Activated T-cell treated with anti-CD3 and anti-CD28 coated beads, Interleukin-2, amount 50 U/mL, for 4 hours (primary cell): Measurements from ENCODE around the gene PIK3CD. TPM values are rescaled to one million over a fixed set of nuclear protein-coding genes. Genes with fewer than 3 reads are reported as not detected.
A peak's percentile ranks its signal among the peaks of the same experiment; 100 is the strongest.
"Not testable (repeated sequence)": the region's sequence is repeated elsewhere in the genome, so short reads cannot be mapped to it uniquely, and the experiment has no call there.

Experiments used
- ATAC-seq, 2 donors: fragments of 200-7000 bp; cut with Tn5 transposase; one replicate each; pipeline ENCODE4 v1.10.0; 2021
- DNase-seq: peaks from one replicate; pipeline ENCODE4 v3.0.0-alpha.2; 2020
- H3K27me3 Mint-ChIP-seq: one replicate; pipeline ENCODE4 v1.8.0; 2021; ENCODE audit warnings: low read depth, mixed read lengths
- H3K36me3 Mint-ChIP-seq: one replicate; pipeline ENCODE4 v1.8.0; 2022; ENCODE audit warnings: mixed read lengths; ENCODE audit not compliant: insufficient read depth
- H3K4me1 Mint-ChIP-seq: one replicate; pipeline ENCODE4 v1.8.0; 2021; ENCODE audit warnings: low read depth, mixed read lengths
- H3K4me3 Mint-ChIP-seq: one replicate; pipeline ENCODE4 v1.8.0; 2021; ENCODE audit warnings: mild to moderate bottlenecking, moderate library complexity, mixed read lengths
- H3K9me3 Mint-ChIP-seq: one replicate; pipeline ENCODE4 v1.8.0; 2021; ENCODE audit warnings: mixed read lengths
- total RNA-seq, 3 donors: library from RNA; stranded (reverse); gene quantifications; one replicate each; pipeline ENCODE4 v1.2.1, GENCODE V29; 2021

The PIK3CD gene
- total RNA-seq, 3 donors from 2014 or later = 97.6 to 123 (median 99.2) TPM

DNA sequence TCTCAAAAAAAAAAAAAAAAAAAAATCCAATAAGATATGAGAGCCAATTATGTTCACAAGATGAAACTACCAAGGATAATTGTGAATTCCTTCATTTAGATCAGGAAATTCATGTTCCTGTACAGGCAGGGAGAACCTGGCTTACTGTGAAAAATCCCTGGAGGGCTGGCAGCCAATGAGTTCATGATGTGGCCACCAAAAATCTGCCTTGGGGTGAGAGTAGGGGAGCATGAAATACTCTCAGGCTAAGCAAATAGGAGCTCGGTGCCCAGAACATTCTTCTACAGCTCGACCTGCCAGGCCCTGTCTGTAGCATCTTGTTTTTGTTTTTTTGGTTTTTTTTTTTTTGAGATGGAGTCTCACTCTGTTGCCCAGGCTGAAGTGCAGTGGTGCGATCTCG lies 50.1 kb downstream of the PIK3CD start:
- peaks cover 62% of the 10 kb centered on the region for H3K4me1 Mint-ChIP-seq
- no peak for ATAC-seq
- H3K36me3 Mint-ChIP-seq = peaks cover 19% of the 10 kb centered on the region

DNA sequence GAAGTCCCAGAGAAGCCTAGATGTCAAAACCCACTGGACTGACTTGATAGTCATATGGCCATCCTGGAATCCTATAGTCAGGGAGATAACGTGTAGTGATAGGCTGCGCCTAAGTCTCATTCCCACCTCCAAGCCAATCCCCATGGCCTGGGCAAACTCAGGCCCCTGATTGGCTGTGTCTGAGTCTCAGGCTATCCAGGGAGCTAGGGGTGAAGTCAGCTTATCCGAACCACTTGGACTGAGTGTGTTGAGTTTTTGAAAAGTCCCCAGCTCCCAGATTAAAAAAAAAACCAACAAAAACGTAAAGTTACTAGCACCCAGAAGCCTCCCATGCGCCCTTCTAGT lies 51.6 kb downstream of the PIK3CD start:
- Mint-ChIP-seq H3K27me3 (no peaks in the 10 kb centered on the region), H3K36me3 (peaks cover 19% of the 10 kb centered on the region), H3K9me3 (no peaks in the 10 kb centered on the region), H3K4me3 (no peak overlapping the region), H3K4me1 (peaks cover 60% of the 10 kb centered on the region)
- no peak for ATAC-seq
- no peak for DNase-seq

More for the DNA sequence above, 50.1 kb downstream of the PIK3CD start:
- no peak for DNase-seq
- H3K4me3 Mint-ChIP-seq = no peak overlapping the region
- H3K27me3 Mint-ChIP-seq = no peaks in the 10 kb centered on the region
- H3K9me3 Mint-ChIP-seq = no peaks in the 10 kb centered on the region

DNA sequence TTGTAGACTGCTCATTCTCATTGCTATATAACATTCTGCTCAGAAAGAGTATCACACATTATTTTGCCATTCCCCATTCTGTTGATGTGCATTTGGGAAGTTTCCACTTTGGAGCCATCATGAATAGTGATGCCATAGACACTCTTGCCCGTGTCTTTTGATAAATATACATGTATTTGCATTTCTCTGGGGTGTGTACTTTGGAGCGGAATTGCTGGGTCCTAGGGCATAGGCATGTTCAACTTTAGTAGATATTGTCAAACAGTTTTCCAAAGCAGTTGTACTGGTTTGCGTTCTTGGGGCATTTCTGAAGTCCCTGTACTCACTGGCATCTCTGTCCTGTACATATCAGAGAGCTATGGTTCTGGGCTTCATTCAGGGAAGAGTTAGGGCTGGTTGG lies 52.1 kb downstream of the PIK3CD start:
- no peak for ATAC-seq
- no peak overlapping the region for H3K4me3 Mint-ChIP-seq
- H3K27me3 Mint-ChIP-seq = no peaks in the 10 kb centered on the region
- DNase-seq = no peak
- no peaks in the 10 kb centered on the region for H3K9me3 Mint-ChIP-seq
- peaks cover 19% of the 10 kb centered on the region for H3K36me3 Mint-ChIP-seq
- peaks cover 56% of the 10 kb centered on the region for H3K4me1 Mint-ChIP-seq

DNA sequence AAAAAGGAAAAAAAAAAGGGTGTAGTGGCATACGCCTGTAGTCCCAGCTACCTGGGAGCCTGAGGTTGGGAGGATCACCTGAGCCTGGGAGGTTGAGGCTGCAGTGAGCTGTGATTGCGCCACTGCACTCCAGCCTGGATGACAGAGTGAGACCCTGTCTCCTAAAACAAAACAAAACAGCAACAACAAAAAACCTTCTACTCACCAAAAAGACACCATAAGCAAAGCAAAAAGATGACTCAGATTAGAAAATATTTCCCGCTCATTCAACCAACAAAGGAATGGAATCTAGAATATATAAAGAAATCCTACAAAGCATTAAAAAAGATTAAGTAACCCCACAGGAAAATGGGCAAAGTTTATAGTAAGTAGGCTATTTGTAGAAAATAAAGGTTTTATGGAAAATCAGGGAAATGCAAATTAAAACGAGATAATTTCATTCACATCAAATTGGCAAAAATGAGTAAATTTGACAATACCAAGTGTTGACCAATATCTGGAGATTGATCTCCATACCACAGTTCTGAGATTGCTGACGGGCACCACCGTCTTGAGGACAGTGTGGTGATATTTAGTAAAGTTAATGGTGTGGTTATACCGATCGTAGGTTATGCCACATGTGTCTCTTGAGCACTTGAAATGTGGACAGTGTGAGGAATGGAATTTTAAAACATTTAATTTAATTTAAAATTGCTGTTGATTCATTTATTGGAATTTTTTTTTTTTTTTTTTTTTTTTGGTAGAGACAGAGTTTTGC lies 54.0 kb downstream of the PIK3CD start:
- H3K27me3 Mint-ChIP-seq = no peaks in the 10 kb centered on the region
- H3K36me3 Mint-ChIP-seq = peaks cover 21% of the 10 kb centered on the region
- H3K4me3 Mint-ChIP-seq = no peak overlapping the region
- ATAC-seq = no peak
- DNase-seq = no peak
- peaks cover 53% of the 10 kb centered on the region for H3K4me1 Mint-ChIP-seq
- no peaks in the 10 kb centered on the region for H3K9me3 Mint-ChIP-seq

DNA sequence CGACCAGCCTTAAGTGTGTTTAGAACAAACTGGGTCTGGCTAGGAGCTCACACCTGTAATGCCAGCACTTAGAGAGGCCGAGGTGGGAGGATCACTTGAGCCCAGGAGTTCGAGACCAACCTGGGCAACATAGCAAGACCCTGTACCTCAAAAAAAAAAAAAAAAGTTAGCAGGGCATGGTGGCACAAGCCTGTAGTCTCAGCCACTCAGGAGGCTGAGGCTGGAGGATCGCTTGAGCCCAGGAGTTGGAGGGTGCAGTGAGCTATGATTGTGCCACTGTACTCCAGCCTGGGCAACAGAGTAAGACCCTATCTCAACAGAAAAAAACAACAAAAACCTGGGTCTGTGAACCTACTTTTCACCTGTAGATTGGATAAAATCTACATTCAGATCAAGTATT lies 54.6 kb downstream of the PIK3CD start:
- no peak overlapping the region for H3K4me3 Mint-ChIP-seq
- ATAC-seq (no peak), DNase-seq (no peak)
- no peaks in the 10 kb centered on the region for H3K27me3 Mint-ChIP-seq
- no peaks in the 10 kb centered on the region for H3K9me3 Mint-ChIP-seq
- peaks cover 48% of the 10 kb centered on the region for H3K4me1 Mint-ChIP-seq
- H3K36me3 Mint-ChIP-seq = peaks cover 17% of the 10 kb centered on the region

DNA sequence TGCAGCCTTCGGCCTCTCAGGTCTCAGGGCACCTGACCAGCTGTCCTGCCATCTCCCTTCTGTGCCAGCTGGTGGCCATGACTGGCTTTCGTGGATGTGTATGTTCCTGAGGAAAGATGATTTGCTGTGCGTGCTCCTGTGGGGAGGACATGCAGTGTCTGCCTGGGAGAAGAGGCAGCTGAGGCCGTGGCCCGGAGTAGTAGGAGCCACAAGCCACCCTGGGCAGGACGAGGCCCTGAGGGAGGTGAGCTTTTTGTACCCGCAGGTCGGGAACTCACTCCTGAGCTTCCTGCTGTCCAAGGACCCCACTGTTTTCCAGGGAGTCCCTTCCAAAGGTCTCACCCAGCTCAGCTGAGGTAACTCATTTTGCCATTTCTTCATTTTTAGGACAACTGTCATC lies 58.5 kb downstream of the PIK3CD start:
- Mint-ChIP-seq H3K27me3 (no peaks in the 10 kb centered on the region), H3K9me3 (no peaks in the 10 kb centered on the region), H3K4me3 (no peak overlapping the region), H3K36me3 (peaks cover 17% of the 10 kb centered on the region), H3K4me1 (peaks cover 46% of the 10 kb centered on the region)
- ATAC-seq (no peak), DNase-seq (no peak)

DNA sequence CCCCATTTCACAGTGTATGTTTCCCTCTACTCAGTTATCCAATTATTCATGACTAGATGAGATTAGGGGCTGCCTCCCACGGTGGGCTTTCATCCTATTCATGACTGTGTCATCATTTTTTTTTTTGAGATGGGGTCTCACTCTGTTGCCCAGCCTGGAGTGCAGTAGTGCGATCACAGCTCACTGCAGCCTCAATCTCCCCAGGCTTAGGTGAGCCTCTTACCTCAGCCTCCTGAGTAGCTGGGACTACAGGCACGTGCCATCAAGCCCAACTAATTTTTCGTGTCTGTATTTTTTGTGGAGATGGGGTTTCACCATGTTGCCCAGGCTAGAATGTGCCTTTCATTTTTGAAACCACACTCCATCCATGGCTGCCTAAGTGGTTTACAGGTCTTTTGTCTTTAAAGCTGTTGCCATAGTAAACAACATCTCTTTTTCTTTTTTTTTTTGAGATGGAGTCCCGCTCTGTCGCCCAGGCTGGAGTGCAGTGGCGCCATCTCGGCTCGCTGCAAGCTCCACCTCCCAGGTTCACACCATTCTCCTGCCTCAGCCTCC lies 60.0 kb downstream of the PIK3CD start:
- Mint-ChIP-seq H3K4me1 (peaks cover 47% of the 10 kb centered on the region), H3K27me3 (no peaks in the 10 kb centered on the region), H3K36me3 (peaks cover 17% of the 10 kb centered on the region), H3K9me3 (no peaks in the 10 kb centered on the region), H3K4me3 (no peak overlapping the region)
- ATAC-seq (no peak), DNase-seq (no peak)

DNA sequence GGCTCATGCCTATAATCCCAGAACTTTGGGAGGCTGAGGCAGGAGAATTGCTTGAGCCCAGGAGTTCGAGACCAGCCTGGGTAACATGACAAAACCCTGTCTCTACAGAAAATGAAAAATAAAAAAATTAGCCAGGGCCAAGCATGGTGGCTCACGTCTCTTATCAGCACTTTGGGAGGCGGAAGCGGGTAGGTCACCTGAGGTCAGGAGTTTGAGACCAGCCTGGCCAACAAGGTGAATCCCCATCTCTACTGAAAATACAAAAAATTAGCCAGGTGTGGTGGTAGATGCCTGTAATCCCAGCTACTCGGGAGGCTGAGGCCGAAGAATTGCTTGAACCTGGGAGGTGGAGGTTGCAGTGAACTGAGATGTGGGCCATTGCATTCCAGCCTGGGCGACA lies 61.2 kb downstream of the PIK3CD start:
- not testable (repeated sequence) for DNase-seq, H3K27me3 Mint-ChIP-seq, H3K4me3 Mint-ChIP-seq, ATAC-seq, H3K9me3 Mint-ChIP-seq
- H3K4me1 Mint-ChIP-seq = peaks cover 53% of the 10 kb centered on the region
- H3K36me3 Mint-ChIP-seq = peaks cover 25% of the 10 kb centered on the region

DNA sequence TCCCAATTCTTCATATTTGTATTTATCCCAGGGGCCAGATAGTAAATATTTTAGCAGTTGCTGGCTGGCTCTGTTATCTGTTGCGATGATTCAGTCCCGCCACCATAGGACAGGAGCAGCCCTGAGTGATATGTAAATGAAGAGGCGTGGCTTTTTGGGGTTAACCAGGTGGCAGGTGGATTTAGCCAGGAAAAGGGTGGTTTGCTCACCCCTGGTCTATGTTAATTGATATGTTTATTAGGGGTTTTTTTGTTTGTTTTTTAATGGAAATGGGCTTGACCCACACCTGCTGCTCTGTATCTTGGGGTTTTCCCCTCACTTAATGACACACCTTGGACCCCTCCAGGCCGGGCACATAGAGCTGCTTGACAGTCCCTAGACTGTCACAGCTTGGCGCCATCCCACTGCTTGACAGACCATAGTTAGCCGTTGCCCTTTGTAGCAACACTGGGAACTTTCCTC lies 62.8 kb downstream of the PIK3CD start:
- H3K27me3 Mint-ChIP-seq = no peaks in the 10 kb centered on the region
- H3K4me1 Mint-ChIP-seq = peaks cover 66% of the 10 kb centered on the region
- peak overlapping the region; percentile 13 for H3K4me3 Mint-ChIP-seq
- no peaks in the 10 kb centered on the region for H3K9me3 Mint-ChIP-seq
- no peak for DNase-seq
- H3K36me3 Mint-ChIP-seq = peaks cover 28% of the 10 kb centered on the region
- ATAC-seq = peak in 1 of 2 donors; percentile 15

DNA sequence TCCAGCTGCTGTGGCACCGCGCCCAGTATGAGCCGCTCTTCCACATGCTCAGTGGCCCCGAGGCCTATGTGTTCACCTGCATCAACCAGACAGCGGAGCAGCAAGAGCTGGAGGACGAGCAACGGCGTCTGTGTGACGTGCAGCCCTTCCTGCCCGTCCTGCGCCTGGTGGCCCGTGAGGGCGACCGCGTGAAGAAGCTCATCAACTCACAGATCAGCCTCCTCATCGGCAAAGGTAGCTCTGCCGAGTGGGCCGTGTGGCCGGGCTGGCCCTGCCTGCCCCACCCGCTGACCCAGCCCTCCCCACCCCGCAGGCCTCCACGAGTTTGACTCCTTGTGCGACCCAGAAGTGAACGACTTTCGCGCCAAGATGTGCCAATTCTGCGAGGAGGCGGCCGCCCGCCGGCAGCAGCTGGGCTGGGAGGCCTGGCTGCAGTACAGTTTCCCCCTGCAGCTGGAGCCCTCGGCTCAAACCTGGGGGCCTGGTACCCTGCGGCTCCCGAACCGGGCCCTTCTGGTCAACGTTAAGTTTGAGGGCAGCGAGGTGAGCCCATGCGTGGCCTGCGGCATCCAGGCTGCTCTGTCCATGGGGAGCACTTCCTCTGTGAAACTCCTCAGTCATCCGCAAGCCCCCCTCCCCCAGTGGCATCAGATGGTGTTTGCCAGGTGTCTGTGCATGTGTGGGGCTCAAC lies 64.2 kb downstream of the PIK3CD start:
- no peaks in the 10 kb centered on the region for H3K27me3 Mint-ChIP-seq
- H3K36me3 Mint-ChIP-seq = peaks cover 22% of the 10 kb centered on the region
- H3K9me3 Mint-ChIP-seq = no peaks in the 10 kb centered on the region
- H3K4me3 Mint-ChIP-seq = peak overlapping the region; percentile 85
- DNase-seq = peak; percentile 39
- ATAC-seq = peak; percentile 14 to 16
- peaks cover 74% of the 10 kb centered on the region for H3K4me1 Mint-ChIP-seq

DNA sequence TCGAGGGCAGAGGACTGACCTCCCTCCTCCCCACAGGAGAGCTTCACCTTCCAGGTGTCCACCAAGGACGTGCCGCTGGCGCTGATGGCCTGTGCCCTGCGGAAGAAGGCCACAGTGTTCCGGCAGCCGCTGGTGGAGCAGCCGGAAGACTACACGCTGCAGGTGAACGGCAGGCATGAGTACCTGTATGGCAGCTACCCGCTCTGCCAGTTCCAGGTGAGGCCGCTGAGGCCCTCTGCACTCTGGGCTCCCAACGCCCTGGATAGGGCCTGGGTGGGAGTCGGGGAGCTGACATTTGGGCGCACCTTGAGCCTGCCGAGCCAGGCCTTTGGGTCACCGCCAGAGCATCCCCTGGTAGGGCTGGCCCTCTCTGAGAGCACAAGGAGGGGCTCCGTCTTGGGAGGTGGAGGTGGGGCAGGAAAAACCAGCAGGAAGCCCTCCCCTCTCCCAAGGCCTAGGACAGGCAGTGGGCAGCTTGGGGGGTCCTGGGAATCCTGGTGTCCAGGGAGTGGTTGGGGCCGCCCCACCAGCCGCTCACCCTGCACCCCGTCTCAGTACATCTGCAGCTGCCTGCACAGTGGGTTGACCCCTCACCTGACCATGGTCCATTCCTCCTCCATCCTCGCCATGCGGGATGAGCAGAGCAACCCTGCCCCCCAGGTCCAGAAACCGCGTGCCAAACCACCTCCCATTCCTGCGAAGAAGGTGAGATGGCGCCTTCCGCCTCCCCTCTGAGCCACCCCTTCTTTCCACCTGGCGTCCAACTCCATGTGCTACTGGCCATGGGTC lies 65.1 kb downstream of the PIK3CD start:
- Mint-ChIP-seq H3K27me3 (no peaks in the 10 kb centered on the region), H3K36me3 (peaks cover 17% of the 10 kb centered on the region), H3K4me1 (peaks cover 76% of the 10 kb centered on the region), H3K9me3 (no peaks in the 10 kb centered on the region), H3K4me3 (peak overlapping the region; percentile 85)
- ATAC-seq = peak in 1 of 2 donors; percentile 0
- no peak for DNase-seq

DNA sequence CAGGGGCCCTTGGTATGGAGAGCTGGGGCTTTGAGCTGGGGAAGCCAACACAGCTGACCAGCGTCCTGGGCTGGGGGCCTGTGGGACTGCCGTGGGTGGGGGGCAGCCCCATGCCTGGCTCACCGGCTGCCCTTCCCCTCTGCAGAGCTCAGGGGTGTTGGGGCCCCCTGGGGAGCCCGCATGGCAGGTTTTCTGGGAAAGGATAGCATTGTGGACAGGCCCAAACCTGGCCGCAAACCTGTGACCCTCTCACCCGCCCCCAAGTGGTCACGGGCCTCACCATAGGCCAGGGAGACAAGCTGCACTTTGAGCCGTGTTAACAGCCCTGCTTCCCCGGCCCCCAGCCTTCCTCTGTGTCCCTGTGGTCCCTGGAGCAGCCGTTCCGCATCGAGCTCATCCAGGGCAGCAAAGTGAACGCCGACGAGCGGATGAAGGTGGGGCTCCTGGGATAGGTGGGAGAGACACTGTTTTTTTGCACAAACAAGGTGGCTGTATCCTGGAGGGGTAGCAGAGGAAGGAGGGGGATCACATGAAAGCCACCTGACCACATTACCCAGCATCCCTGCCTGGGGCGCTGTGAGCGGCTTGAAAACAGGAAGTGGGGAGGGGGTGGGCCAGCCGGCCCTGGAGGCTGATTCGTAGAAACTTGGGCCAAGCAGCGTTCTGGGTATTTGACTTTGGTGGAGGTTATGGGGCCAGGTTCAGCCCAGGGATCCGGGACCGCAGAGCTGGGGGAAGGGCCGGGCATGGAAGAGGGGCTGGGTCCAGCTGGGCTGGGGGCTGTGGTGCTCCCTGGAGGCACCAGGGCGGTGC lies 65.9 kb downstream of the PIK3CD start:
- peak; percentile 69 to 75 for ATAC-seq
- H3K36me3 Mint-ChIP-seq = peaks cover 15% of the 10 kb centered on the region
- H3K4me1 Mint-ChIP-seq = peaks cover 72% of the 10 kb centered on the region

DNA sequence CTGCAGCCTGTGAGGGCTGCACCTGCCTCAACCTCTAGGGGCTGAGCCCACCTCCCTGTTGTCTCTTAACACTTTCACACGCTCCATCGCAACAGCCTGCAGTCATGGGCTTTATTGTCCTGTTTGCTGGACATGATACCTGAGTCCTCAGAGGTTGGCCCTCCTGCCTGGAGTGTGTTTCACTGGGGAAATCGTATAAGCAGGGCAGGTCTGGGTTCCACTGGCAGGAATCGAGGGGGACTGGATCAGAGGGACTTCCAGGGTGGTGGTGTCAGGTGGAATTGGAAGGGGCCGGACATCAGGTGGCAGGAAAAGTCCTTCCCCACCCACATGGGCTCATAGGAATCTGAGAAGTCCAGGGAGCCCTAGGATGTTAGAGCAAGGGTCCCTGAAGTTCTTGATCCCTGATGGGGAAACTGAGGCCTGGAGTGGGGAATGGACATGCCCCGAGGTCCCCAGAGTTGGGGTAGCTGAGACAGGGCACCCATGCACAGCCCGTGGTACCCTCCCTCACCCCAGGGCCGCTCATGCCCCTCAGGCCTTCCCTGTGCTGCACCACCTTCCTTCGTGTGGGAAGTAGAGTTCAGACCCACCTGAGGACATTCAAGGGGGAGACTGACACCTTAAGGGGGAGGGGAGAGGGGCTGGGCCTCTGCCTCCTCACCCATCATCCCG lies 66.6 kb downstream of the PIK3CD start:
- Mint-ChIP-seq H3K4me1 (peaks cover 66% of the 10 kb centered on the region), H3K9me3 (no peaks in the 10 kb centered on the region), H3K4me3 (peak overlapping the region; percentile 85), H3K36me3 (peaks cover 20% of the 10 kb centered on the region), H3K27me3 (no peaks in the 10 kb centered on the region)
- DNase-seq (no peak), ATAC-seq (no peak)

More for the DNA sequence above, 65.9 kb downstream of the PIK3CD start:
- Mint-ChIP-seq H3K27me3 (no peaks in the 10 kb centered on the region), H3K9me3 (no peaks in the 10 kb centered on the region), H3K4me3 (peak overlapping the region; percentile 85)
- peak; percentile 72 for DNase-seq
